HCT116 (cell line): ENCODE data around the gene SHROOM3. TPM values are rescaled to one million over a fixed set of nuclear protein-coding genes. Genes with fewer than 3 reads are reported as not detected.

Source experiments
- ATAC-seq: fragments of 200-7000 bp; cut with Tn5 transposase; 2 replicates; pipeline ENCODE4 v1.9.1; 2020; ENCODE audit warnings: mild to moderate bottlenecking, moderate library complexity
- BruUV-seq: library from RNA; stranded (reverse); fragments of 400-500 nt; replicated peaks from 2 replicates; lab custom pipeline; 2021; lab: Mats Ljungman, UMichigan
- CTCF ChIA-PET: fragments of 300-600 bp; sonication (Branson Sonifier 250); formaldehyde crosslinking; loops from one replicate; lab custom pipeline; 2021; ENCODE audit warnings: antibody characterized with exemption; lab: Charles Lee
- POLR2A ChIA-PET: fragments of 300-600, 350-600 bp; sonication (Branson Sonifier 250); formaldehyde crosslinking; loops from one replicate; lab custom pipeline; 2021; ENCODE audit warnings: antibody characterized with exemption; lab: Charles Lee
- RAD21 ChIA-PET, 2 experiments: fragments of 300-600 bp; sonication (Branson Sonifier 250); formaldehyde crosslinking; loops; one replicate each; lab custom pipeline; 2023; ENCODE audit warnings: low total read pairs in 2 of 2; ENCODE audit not compliant: uncharacterized antibody in 2 of 2, unreplicated experiment in 2 of 2, low non-redundant PET in 1 of 2; lab: Charles Lee
- DNase-seq: peaks from one replicate; pipeline ENCODE4 v3.0.0-alpha.2; 2010; ENCODE audit warnings: low read depth, low spot score
- H2AFZ ChIP-seq: fragments of 200-600 bp; shearing (Covaris generic), sonication (generic); 2 replicates; pipeline ENCODE4 v1.6.1; 2017; ENCODE audit warnings: low read depth, mixed run types, mixed read lengths, antibody characterized with exemption, low read length; ENCODE audit not compliant: poor library complexity, severe bottlenecking
- H3K27ac ChIP-seq: 2 replicates; pipeline ENCODE4 v1.5.1; 2012; ENCODE audit warnings: low read depth, low read length
- H3K27me3 ChIP-seq: fragments of 200-600 bp; sonication (generic); 2 replicates; pipeline ENCODE4 v1.6.1; 2016; ENCODE audit warnings: mixed run types, low read length, mixed read lengths; ENCODE audit not compliant: insufficient read depth
- H3K36me3 ChIP-seq, 2 experiments: fragments of 200-500 bp in 1 of 2; fragments of 200-600 bp in 1 of 2; sonication (Bioruptor generic) in 1 of 2; sonication (generic) in 1 of 2; 2 replicates each; pipeline versions ENCODE4 v1.5.1 to v1.6.1; 2014 to 2016; ENCODE audit warnings: low read length in 2 of 2, inconsistent platforms in 1 of 2, mixed read lengths in 1 of 2, mixed run types in 1 of 2; ENCODE audit not compliant: insufficient read depth in 2 of 2, control insufficient read depth in 1 of 2
- H3K4me1 ChIP-seq, 2 experiments: fragments of 200-600 bp in 1 of 2; sonication (generic) in 1 of 2; 2 replicates each; pipeline versions ENCODE4 v1.5.1 to v1.6.1; 2012 to 2017; ENCODE audit warnings: low read length in 2 of 2, inconsistent platforms in 1 of 2, mild to moderate bottlenecking in 1 of 2, mixed read lengths in 1 of 2, mixed run types in 1 of 2, moderate library complexity in 1 of 2; ENCODE audit not compliant: insufficient read depth in 2 of 2, control insufficient read depth in 1 of 2
- H3K4me2 ChIP-seq: fragments of 200-600 bp; sonication (generic); 2 replicates; pipeline ENCODE4 v1.6.1; 2017; ENCODE audit warnings: mixed run types, low read length, mixed read lengths
- H3K4me3 ChIP-seq, 2 experiments: fragments of 200-600 bp in 1 of 2; sonication (generic) in 1 of 2; replicated peaks in 1 of 2; 2 replicates each; pipeline ENCODE4 v1.5.1; 2011 to 2016; ENCODE audit warnings: low read length in 2 of 2, control low read depth in 1 of 2, low read depth in 1 of 2, mild to moderate bottlenecking in 1 of 2, mixed read lengths in 1 of 2, mixed run types in 1 of 2
- H3K79me2 ChIP-seq: fragments of 200-600 bp; sonication (generic); 2 replicates; pipeline ENCODE4 v1.6.1; 2017; ENCODE audit warnings: mild to moderate bottlenecking, mixed run types, low read length, moderate library complexity, mixed read lengths; ENCODE audit not compliant: insufficient read depth
- H3K9ac ChIP-seq: fragments of 200-600 bp; sonication (generic); 2 replicates; pipeline ENCODE4 v1.6.1; 2016; ENCODE audit warnings: low read length, mixed read lengths
- H3K9me2 ChIP-seq: fragments of 200-600 bp; sonication (generic), shearing (Covaris generic); 2 replicates; pipeline ENCODE4 v1.6.1; 2017; ENCODE audit warnings: mixed run types, mild to moderate bottlenecking, moderate library complexity; ENCODE audit not compliant: insufficient read depth
- H3K9me3 ChIP-seq, 2 experiments: fragments of 200-500 bp in 1 of 2; fragments of 200-600 bp in 1 of 2; sonication (Bioruptor generic) in 1 of 2; sonication (generic) in 1 of 2; 2 replicates each; pipeline ENCODE4 v1.6.1; 2014 to 2017; ENCODE audit warnings: low read length in 2 of 2, mixed read lengths in 2 of 2, inconsistent platforms in 1 of 2, low read depth in 1 of 2, mild to moderate bottlenecking in 1 of 2, mixed run types in 1 of 2, moderate library complexity in 1 of 2; ENCODE audit not compliant: control insufficient read depth in 1 of 2, insufficient read depth in 1 of 2
- H4K20me1 ChIP-seq: fragments of 200-600 bp; sonication (generic), shearing (Covaris generic); 2 replicates; pipeline ENCODE4 v1.6.1; 2017; ENCODE audit warnings: mixed run types, mild to moderate bottlenecking, moderate library complexity; ENCODE audit not compliant: insufficient read depth
- CBX3 ChIP-seq: IDR thresholded peaks from 2 replicates; pipeline ENCODE4 v1.6.1; 2012; ENCODE audit warnings: low read depth
- CTCF ChIP-seq, 3 experiments: fragments of 200-600 bp in 1 of 3; sonication (generic) in 1 of 3; IDR thresholded peaks in 2 of 3; conservative IDR thresholded peaks in 1 of 3; 2 replicates each; pipeline ENCODE4 v1.5.1; 2012 to 2017; ENCODE audit warnings: low read depth in 2 of 3, low read length in 2 of 3, antibody characterized with exemption in 1 of 3, borderline replicate concordance in 1 of 3, control low read depth in 1 of 3, mild to moderate bottlenecking in 1 of 3, mixed read lengths in 1 of 3, mixed run types in 1 of 3, moderate library complexity in 1 of 3; ENCODE audit not compliant: insufficient read depth in 1 of 3
- EGR1 ChIP-seq: IDR thresholded peaks from 2 replicates; pipeline ENCODE4 v1.6.1; 2012; ENCODE audit warnings: low read depth
- ELF1 ChIP-seq: IDR thresholded peaks from 2 replicates; pipeline ENCODE4 v1.6.1; 2012; ENCODE audit warnings: low read depth, borderline replicate concordance
- EZH2 ChIP-seq: fragments of 200-600 bp; sonication (generic); IDR thresholded peaks from 2 replicates; pipeline ENCODE4 v1.6.1; 2017; ENCODE audit warnings: antibody characterized with exemption, mixed run types
- JUND ChIP-seq: IDR thresholded peaks from 2 replicates; pipeline ENCODE4 v1.6.1; 2012
- POLR2A ChIP-seq: IDR thresholded peaks from 2 replicates; pipeline ENCODE4 v1.7.0; 2011; ENCODE audit warnings: borderline replicate concordance; ENCODE audit not compliant: insufficient read depth, insufficient read length; ENCODE audit errors: extremely low read depth
- RAD21 ChIP-seq: IDR thresholded peaks from 2 replicates; pipeline ENCODE4 v1.6.1; 2012; ENCODE audit warnings: low read depth, mild to moderate bottlenecking
- SIN3A ChIP-seq: IDR thresholded peaks from 2 replicates; pipeline ENCODE4 v1.6.1; 2012; ENCODE audit warnings: low read depth
- SP1 ChIP-seq: IDR thresholded peaks from 2 replicates; pipeline ENCODE4 v1.6.1; 2012; ENCODE audit warnings: low read depth
- TCF7L2 ChIP-seq: IDR thresholded peaks from 2 replicates; pipeline ENCODE4 v1.7.0; 2011; ENCODE audit warnings: borderline replicate concordance, inconsistent platforms; ENCODE audit not compliant: insufficient read depth, insufficient read length; ENCODE audit errors: extremely low read depth
- YY1 ChIP-seq: IDR thresholded peaks from 2 replicates; pipeline ENCODE4 v1.6.1; 2011; ENCODE audit warnings: low read length, low read depth, moderate library complexity, mild to moderate bottlenecking; ENCODE audit not compliant: insufficient replicate concordance; ENCODE audit errors: extremely low read depth
- ZFX ChIP-seq: fragments of 450-650 bp; IDR thresholded peaks from 2 replicates; pipeline ENCODE4 v1.6.1; 2017
- ZNF274 ChIP-seq: fragments of 200-500 bp; sonication (Bioruptor generic); IDR thresholded peaks from 2 replicates; pipeline ENCODE4 v1.6.1; 2014; ENCODE audit warnings: mild to moderate bottlenecking, low read depth, low read length, inconsistent platforms
- intact Hi-C: fragments of 100-400 bp; cut with micrococcal nuclease; formaldehyde crosslinking; loops from 2 replicates; pipeline ENCODE4 v1.10.0; 2022
- total RNA-seq: library from RNA; stranded (reverse); gene quantifications from one replicate; pipeline ENCODE4 v1.2.1, GENCODE V29; 2021; ENCODE audit not compliant: unreplicated experiment
- TF ChIP-seq, protein P1 (sequence below): IDR thresholded peaks from 2 replicates; pipeline ENCODE4 v1.6.1; 2011; ENCODE audit warnings: mild to moderate bottlenecking, low read length, moderate library complexity; ENCODE audit not compliant: insufficient replicate concordance; ENCODE audit errors: extremely low read depth

Gene SHROOM3
- total RNA-seq, 1 experiment from 2014 or later = 22.5 TPM

- no peak for TF ChIP-seq YY1
- TF ChIP-seq ZFX = no peak
- no peak for TF ChIP-seq SP1
- TF ChIP-seq CTCF (IDR thresholded peaks at IDR 0.05 in 2 of 3, conservative IDR thresholded peaks at IDR 0.05 in 1 of 3; ENCODE audit: borderline replicate concordance in 1 of 3, insufficient read depth in 1 of 3, low read depth in 2 of 3, low read length in 2 of 3) = no peak
- TF ChIP-seq RAD21 = no peak
- TF ChIP-seq ELF1 = no peak
Observed at GRCh38 chr4:76578002-76578560, 143.1 kb downstream of the SHROOM3 start (continued).

DNA sequence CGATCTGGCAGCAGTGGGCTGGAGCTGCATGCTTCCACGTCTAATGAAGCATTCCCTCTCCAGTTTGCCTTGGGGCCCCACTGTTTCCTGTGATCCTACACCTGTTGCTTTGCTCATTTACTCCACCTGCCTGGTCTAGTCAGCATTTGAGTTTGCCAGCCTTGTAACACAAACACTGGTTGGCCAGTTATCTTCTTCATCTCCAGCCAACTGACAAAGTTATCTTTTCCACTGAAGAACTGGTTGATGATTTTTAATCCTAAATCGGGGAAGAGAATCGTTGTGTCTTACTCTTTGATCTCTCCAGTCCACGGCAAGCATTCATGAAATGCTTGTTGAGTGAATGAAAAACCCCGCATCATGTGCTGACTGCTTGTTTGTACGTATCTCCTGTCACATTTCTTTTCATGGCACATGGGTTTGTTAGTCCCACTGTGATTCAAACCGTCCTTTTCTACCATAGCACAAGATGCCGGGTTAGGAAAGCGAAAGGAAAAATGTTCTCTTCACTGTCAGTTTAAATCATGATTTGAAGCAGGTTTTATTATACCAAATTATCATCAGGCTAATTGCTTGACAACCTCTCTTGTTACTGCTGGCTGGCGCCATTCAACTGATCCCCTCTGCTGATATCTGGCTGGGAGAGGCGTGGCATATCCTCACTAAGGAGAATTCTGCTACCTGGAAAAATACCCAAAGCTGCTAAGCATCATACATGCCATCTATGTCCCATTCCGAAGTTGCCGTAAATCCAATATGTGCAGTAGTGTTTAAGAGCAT, 144.8 kb downstream of the SHROOM3 start:
- no peaks in the 10 kb centered on the region; a peak in 1 of 4 replicates for H3K4me1 ChIP-seq
- H2AFZ ChIP-seq = no peak overlapping the region
- no peaks in the 10 kb centered on the region for H3K9me2 ChIP-seq
- no peak overlapping the region for H3K27ac ChIP-seq
- no TSS peak for BruUV-seq
- H3K27me3 ChIP-seq = no peaks in the 10 kb centered on the region
- no peak overlapping the region for H3K4me3 ChIP-seq
- ChIA-PET POLR2A (no interaction called here), RAD21 (no interaction called here), CTCF (no interaction called here)
- no peaks in the 10 kb centered on the region for H3K36me3 ChIP-seq
- H3K9me3 ChIP-seq = no peaks in the 10 kb centered on the region
- intact Hi-C loops = no loop called here
- ATAC-seq (no peak), DNase-seq (no peak)
- no peak overlapping the region for H3K4me2 ChIP-seq
- no peak overlapping the region for H3K9ac ChIP-seq
- no peaks in the 10 kb centered on the region for H3K79me2 ChIP-seq
- no peaks in the 10 kb centered on the region for H4K20me1 ChIP-seq
- TF ChIP-seq ZFX (no peak), CTCF (IDR thresholded peaks at IDR 0.05 in 2 of 3, conservative IDR thresholded peaks at IDR 0.05 in 1 of 3; ENCODE audit: borderline replicate concordance in 1 of 3, insufficient read depth in 1 of 3, low read depth in 2 of 3, low read length in 2 of 3) (no peak), EZH2 (no peak), CBX3 (no peak), ELF1 (no peak), RAD21 (no peak), TCF7L2 (no peak), POLR2A (no peak), JUND (no peak), SIN3A (no peak), EGR1 (no peak), ZNF274 (no peak)
- TF ChIP-seq, protein P1, sequence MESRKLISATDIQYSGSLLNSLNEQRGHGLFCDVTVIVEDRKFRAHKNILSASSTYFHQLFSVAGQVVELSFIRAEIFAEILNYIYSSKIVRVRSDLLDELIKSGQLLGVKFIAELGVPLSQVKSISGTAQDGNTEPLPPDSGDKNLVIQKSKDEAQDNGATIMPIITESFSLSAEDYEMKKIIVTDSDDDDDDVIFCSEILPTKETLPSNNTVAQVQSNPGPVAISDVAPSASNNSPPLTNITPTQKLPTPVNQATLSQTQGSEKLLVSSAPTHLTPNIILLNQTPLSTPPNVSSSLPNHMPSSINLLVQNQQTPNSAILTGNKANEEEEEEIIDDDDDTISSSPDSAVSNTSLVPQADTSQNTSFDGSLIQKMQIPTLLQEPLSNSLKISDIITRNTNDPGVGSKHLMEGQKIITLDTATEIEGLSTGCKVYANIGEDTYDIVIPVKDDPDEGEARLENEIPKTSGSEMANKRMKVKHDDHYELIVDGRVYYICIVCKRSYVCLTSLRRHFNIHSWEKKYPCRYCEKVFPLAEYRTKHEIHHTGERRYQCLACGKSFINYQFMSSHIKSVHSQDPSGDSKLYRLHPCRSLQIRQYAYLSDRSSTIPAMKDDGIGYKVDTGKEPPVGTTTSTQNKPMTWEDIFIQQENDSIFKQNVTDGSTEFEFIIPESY = no peak
